HCT116 (cell line): ENCODE results near the gene ATP6V0B. TPM values are rescaled to one million over a fixed set of nuclear protein-coding genes. Genes with fewer than 3 reads are reported as not detected.

ENCODE experiments used
- ATAC-seq: fragments of 200-7000 bp; cut with Tn5 transposase; 2 replicates; pipeline ENCODE4 v1.9.1; 2020; ENCODE audit warnings: mild to moderate bottlenecking, moderate library complexity
- BruUV-seq: library from RNA; stranded (reverse); fragments of 400-500 nt; replicated peaks from 2 replicates; lab custom pipeline; 2021; lab: Mats Ljungman, UMichigan
- CTCF ChIA-PET: fragments of 300-600 bp; sonication (Branson Sonifier 250); formaldehyde crosslinking; loops from one replicate; lab custom pipeline; 2021; ENCODE audit warnings: antibody characterized with exemption; lab: Charles Lee
- POLR2A ChIA-PET: fragments of 300-600, 350-600 bp; sonication (Branson Sonifier 250); formaldehyde crosslinking; loops from one replicate; lab custom pipeline; 2021; ENCODE audit warnings: antibody characterized with exemption; lab: Charles Lee
- RAD21 ChIA-PET, 2 experiments: fragments of 300-600 bp; sonication (Branson Sonifier 250); formaldehyde crosslinking; loops; one replicate each; lab custom pipeline; 2023; ENCODE audit warnings: low total read pairs in 2 of 2; ENCODE audit not compliant: uncharacterized antibody in 2 of 2, unreplicated experiment in 2 of 2, low non-redundant PET in 1 of 2; lab: Charles Lee
- DNase-seq: peaks from one replicate; pipeline ENCODE4 v3.0.0-alpha.2; 2010; ENCODE audit warnings: low read depth, low spot score
- H2AFZ ChIP-seq: fragments of 200-600 bp; shearing (Covaris generic), sonication (generic); 2 replicates; pipeline ENCODE4 v1.6.1; 2017; ENCODE audit warnings: low read depth, mixed run types, mixed read lengths, antibody characterized with exemption, low read length; ENCODE audit not compliant: poor library complexity, severe bottlenecking
- H3K27ac ChIP-seq: 2 replicates; pipeline ENCODE4 v1.5.1; 2012; ENCODE audit warnings: low read depth, low read length
- H3K27me3 ChIP-seq: fragments of 200-600 bp; sonication (generic); 2 replicates; pipeline ENCODE4 v1.6.1; 2016; ENCODE audit warnings: mixed run types, low read length, mixed read lengths; ENCODE audit not compliant: insufficient read depth
- H3K36me3 ChIP-seq, 2 experiments: fragments of 200-500 bp in 1 of 2; fragments of 200-600 bp in 1 of 2; sonication (Bioruptor generic) in 1 of 2; sonication (generic) in 1 of 2; 2 replicates each; pipeline versions ENCODE4 v1.5.1 to v1.6.1; 2014 to 2016; ENCODE audit warnings: low read length in 2 of 2, inconsistent platforms in 1 of 2, mixed read lengths in 1 of 2, mixed run types in 1 of 2; ENCODE audit not compliant: insufficient read depth in 2 of 2, control insufficient read depth in 1 of 2
- H3K4me1 ChIP-seq, 2 experiments: fragments of 200-600 bp in 1 of 2; sonication (generic) in 1 of 2; 2 replicates each; pipeline versions ENCODE4 v1.5.1 to v1.6.1; 2012 to 2017; ENCODE audit warnings: low read length in 2 of 2, inconsistent platforms in 1 of 2, mild to moderate bottlenecking in 1 of 2, mixed read lengths in 1 of 2, mixed run types in 1 of 2, moderate library complexity in 1 of 2; ENCODE audit not compliant: insufficient read depth in 2 of 2, control insufficient read depth in 1 of 2
- H3K4me2 ChIP-seq: fragments of 200-600 bp; sonication (generic); 2 replicates; pipeline ENCODE4 v1.6.1; 2017; ENCODE audit warnings: mixed run types, low read length, mixed read lengths
- H3K4me3 ChIP-seq, 2 experiments: fragments of 200-600 bp in 1 of 2; sonication (generic) in 1 of 2; replicated peaks in 1 of 2; 2 replicates each; pipeline ENCODE4 v1.5.1; 2011 to 2016; ENCODE audit warnings: low read length in 2 of 2, control low read depth in 1 of 2, low read depth in 1 of 2, mild to moderate bottlenecking in 1 of 2, mixed read lengths in 1 of 2, mixed run types in 1 of 2
- H3K79me2 ChIP-seq: fragments of 200-600 bp; sonication (generic); 2 replicates; pipeline ENCODE4 v1.6.1; 2017; ENCODE audit warnings: mild to moderate bottlenecking, mixed run types, low read length, moderate library complexity, mixed read lengths; ENCODE audit not compliant: insufficient read depth
- H3K9ac ChIP-seq: fragments of 200-600 bp; sonication (generic); 2 replicates; pipeline ENCODE4 v1.6.1; 2016; ENCODE audit warnings: low read length, mixed read lengths
- H3K9me2 ChIP-seq: fragments of 200-600 bp; sonication (generic), shearing (Covaris generic); 2 replicates; pipeline ENCODE4 v1.6.1; 2017; ENCODE audit warnings: mixed run types, mild to moderate bottlenecking, moderate library complexity; ENCODE audit not compliant: insufficient read depth
- H3K9me3 ChIP-seq, 2 experiments: fragments of 200-500 bp in 1 of 2; fragments of 200-600 bp in 1 of 2; sonication (Bioruptor generic) in 1 of 2; sonication (generic) in 1 of 2; 2 replicates each; pipeline ENCODE4 v1.6.1; 2014 to 2017; ENCODE audit warnings: low read length in 2 of 2, mixed read lengths in 2 of 2, inconsistent platforms in 1 of 2, low read depth in 1 of 2, mild to moderate bottlenecking in 1 of 2, mixed run types in 1 of 2, moderate library complexity in 1 of 2; ENCODE audit not compliant: control insufficient read depth in 1 of 2, insufficient read depth in 1 of 2
- H4K20me1 ChIP-seq: fragments of 200-600 bp; sonication (generic), shearing (Covaris generic); 2 replicates; pipeline ENCODE4 v1.6.1; 2017; ENCODE audit warnings: mixed run types, mild to moderate bottlenecking, moderate library complexity; ENCODE audit not compliant: insufficient read depth
- ATF3 ChIP-seq: IDR thresholded peaks from 2 replicates; pipeline ENCODE4 v1.6.1; 2012
- EGR1 ChIP-seq: IDR thresholded peaks from 2 replicates; pipeline ENCODE4 v1.6.1; 2012; ENCODE audit warnings: low read depth
- POLR2A ChIP-seq: IDR thresholded peaks from 2 replicates; pipeline ENCODE4 v1.7.0; 2011; ENCODE audit warnings: borderline replicate concordance; ENCODE audit not compliant: insufficient read depth, insufficient read length; ENCODE audit errors: extremely low read depth
- POLR2AphosphoS5 ChIP-seq: IDR thresholded peaks from 2 replicates; pipeline ENCODE4 v1.6.1; 2011; ENCODE audit warnings: mild to moderate bottlenecking, low read depth, low read length, moderate library complexity
- YY1 ChIP-seq: IDR thresholded peaks from 2 replicates; pipeline ENCODE4 v1.6.1; 2011; ENCODE audit warnings: low read length, low read depth, moderate library complexity, mild to moderate bottlenecking; ENCODE audit not compliant: insufficient replicate concordance; ENCODE audit errors: extremely low read depth
- ZFX ChIP-seq: fragments of 450-650 bp; IDR thresholded peaks from 2 replicates; pipeline ENCODE4 v1.6.1; 2017
- intact Hi-C: fragments of 100-400 bp; cut with micrococcal nuclease; formaldehyde crosslinking; loops from 2 replicates; pipeline ENCODE4 v1.10.0; 2022
- total RNA-seq: library from RNA; stranded (reverse); gene quantifications from one replicate; pipeline ENCODE4 v1.2.1, GENCODE V29; 2021; ENCODE audit not compliant: unreplicated experiment

The ATP6V0B gene
- total RNA-seq, 1 experiment from 2014 or later = 122 TPM

- Histone ChIP-seq H4K20me1 (no peaks in the 10 kb centered on the region), H3K9me2 (no peaks in the 10 kb centered on the region), H3K4me2 (peak overlapping the region; percentile 87), H3K27me3 (no peaks in the 10 kb centered on the region), H3K9me3 (no peaks in the 10 kb centered on the region), H3K9ac (peak overlapping the region; percentile 77), H3K79me2 (peaks cover 79% of the 10 kb centered on the region), H3K36me3 (peaks cover 7 to 38% of the 10 kb centered on the region in 2 experiments; a peak in 3 of 4 replicates), H2AFZ (no peak overlapping the region), H3K27ac (peak overlapping the region; percentile 81), H3K4me3 (peak overlapping the region; percentile 71 to 73), H3K4me1 (peaks cover 21 to 58% of the 10 kb centered on the region in 2 experiments)
- RAD21 ChIA-PET = no interaction called here
- CTCF ChIA-PET = interaction anchor here (1.3 kb wide), 1 partner anchor 70 kb away, joined by 3 read pairs; no protein-coding TSS in a partner anchor
- intact Hi-C loops = no loop called here
- ATAC-seq (no peak), DNase-seq (no peak)
- no TSS peak for BruUV-seq
- no peak for TF ChIP-seq EGR1
- TF ChIP-seq ATF3 = no peak
- no peak for TF ChIP-seq YY1
- no peak for TF ChIP-seq POLR2AphosphoS5
- POLR2A ChIA-PET = interaction anchor here (0.6 kb wide), 1 partner anchor 331 kb away, joined by 3 read pairs; no protein-coding TSS in a partner anchor
Measured at GRCh38 chr1:43978264-43978550, 3.4 kb downstream of the ATP6V0B start.

DNA sequence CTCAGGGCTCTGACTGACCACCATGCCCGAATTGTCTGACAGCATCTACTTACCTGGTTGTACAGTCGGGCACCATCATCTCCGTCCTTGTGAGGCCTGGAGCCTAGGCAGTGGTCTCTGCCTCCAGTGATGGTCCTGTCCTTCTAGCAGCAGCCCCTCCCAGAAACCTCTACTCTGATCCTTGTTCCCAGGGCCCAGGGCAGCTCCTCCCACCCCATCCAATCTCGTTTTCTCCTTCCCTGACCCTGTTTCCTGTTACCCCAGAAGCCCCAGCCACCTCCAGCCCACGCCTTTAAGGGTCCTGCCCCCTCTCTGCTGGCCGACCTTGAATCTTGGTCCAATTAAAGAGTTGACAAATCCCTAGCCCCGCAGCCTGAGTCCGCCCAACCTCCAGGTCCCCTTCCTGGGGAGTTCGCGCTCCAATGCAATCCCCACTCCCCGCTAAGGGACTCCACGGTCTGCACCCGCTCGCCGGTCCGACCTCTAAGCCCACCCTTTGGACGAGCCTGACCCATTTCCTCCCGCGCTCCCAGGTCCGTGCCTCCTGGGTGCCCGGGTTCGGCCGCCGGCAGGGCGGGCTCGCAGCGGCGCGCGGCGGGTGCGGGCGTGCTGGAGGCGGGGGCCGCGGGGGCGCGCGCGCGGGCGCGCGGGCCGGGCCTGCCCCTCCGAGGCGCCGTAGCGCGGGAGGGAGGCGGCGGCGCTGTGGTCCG lies 3.9 kb downstream of the ATP6V0B start, which contains the start of gene B4GALT2:
Gene B4GALT2 (plus strand): TSS at position 660 of the 710 bp plus-strand sequence. CDS start 1,951 bp downstream, outside the sequence.
- TF ChIP-seq POLR2A (peak; percentile 21), POLR2AphosphoS5 (peak; percentile 45; the same call in 1 of the 2 replicates), ZFX (no peak)
- TF ChIP-seq, all 23 proteins: peak for 2
- Histone ChIP-seq H3K9me2 (no peaks in the 10 kb centered on the region), H3K4me1 (peaks cover 19 to 53% of the 10 kb centered on the region in 2 experiments), H2AFZ (no peak within 1 kb of the TSS), H3K27me3 (no peaks in the 10 kb centered on the region), H3K9me3 (no peaks in the 10 kb centered on the region), H3K27ac (peak within 1 kb of the TSS; percentile 81), H3K79me2 (peaks cover 80% of the 10 kb centered on the region), H3K9ac (peak within 1 kb of the TSS; percentile 85), H4K20me1 (no peaks in the 10 kb centered on the region), H3K4me3 (peak within 1 kb of the TSS; percentile 71 to 81), H3K36me3 (peaks cover 6 to 34% of the 10 kb centered on the region in 2 experiments; a peak in 3 of 4 replicates), H3K4me2 (peak within 1 kb of the TSS; percentile 87)
- DNase-seq (no peak), ATAC-seq (peak; percentile 37)
- RAD21 ChIA-PET = no interaction called here
- BruUV-seq = no TSS peak
- CTCF ChIA-PET = interaction anchor here (1.3 kb wide), 1 partner anchor 69 kb away, joined by 3 read pairs; no protein-coding TSS in a partner anchor
- POLR2A ChIA-PET = interaction anchor here (0.6 kb wide), 1 partner anchor 331 kb away, joined by 3 read pairs; no protein-coding TSS in a partner anchor
- intact Hi-C loops = no loop called here
